ENCODE results near the gene COL26A1. TPM values are rescaled to one million over a fixed set of nuclear protein-coding genes. Genes with fewer than 3 reads are reported as not detected.

COL26A1 gene
- polyA plus RNA-seq, 1 donor from 2014 or later, result 36.6 TPM

GRCh38 chr7:101379302-101379701, 16.6 kb downstream of the COL26A1 start:
- Histone ChIP-seq H3K27me3 (ENCODE audit: insufficient read depth, low read depth, low read length) (no peaks in the 10 kb centered on the region), H3K9ac (ENCODE audit: low read length) (no peak overlapping the region), H3K9me3 (ENCODE audit: low read length) (no peaks in the 10 kb centered on the region), H3K9me2 (ENCODE audit: insufficient read depth, low read length) (no peaks in the 10 kb centered on the region), H4K20me1 (ENCODE audit: insufficient read depth) (no peaks in the 10 kb centered on the region), H3K4me3 (ENCODE audit: low read length) (no peak overlapping the region), H3K36me3 (ENCODE audit: insufficient read depth, low read length) (no peaks in the 10 kb centered on the region), H3K4me2 (ENCODE audit: low read length) (no peak overlapping the region), H2AFZ (ENCODE audit: low read depth, low read length) (no peak overlapping the region), H3K27ac (ENCODE audit: low read length) (no peak overlapping the region), H3K79me2 (replicated peaks; ENCODE audit: insufficient read depth, low read length) (no peaks in the 10 kb centered on the region), H3F3A (ENCODE audit: insufficient read depth, low read length, poor library complexity, severe bottlenecking) (no peaks in the 10 kb centered on the region)
- TF ChIP-seq EZH2 (IDR thresholded peaks at IDR 0.05; ENCODE audit: borderline replicate concordance, insufficient read depth, low read length, poor library complexity, severe bottlenecking) (no peak), RAD21 (conservative IDR thresholded peaks at IDR 0.05) (no peak)

GRCh38 chr7:101381549-101382111, 19.0 kb downstream of the COL26A1 start:
- Histone ChIP-seq H3K27me3 (ENCODE audit: insufficient read depth, low read depth, low read length) (no peaks in the 10 kb centered on the region), H3K4me3 (ENCODE audit: low read length) (no peak overlapping the region), H4K20me1 (ENCODE audit: insufficient read depth) (no peaks in the 10 kb centered on the region), H3K9ac (ENCODE audit: low read length) (no peak overlapping the region), H3K9me3 (ENCODE audit: low read length) (no peaks in the 10 kb centered on the region), H3K4me2 (ENCODE audit: low read length) (no peak overlapping the region), H3K27ac (ENCODE audit: low read length) (no peak overlapping the region), H3K9me2 (ENCODE audit: insufficient read depth, low read length) (no peaks in the 10 kb centered on the region), H3K36me3 (ENCODE audit: insufficient read depth, low read length) (no peaks in the 10 kb centered on the region), H2AFZ (ENCODE audit: low read depth, low read length) (no peak overlapping the region), H3K79me2 (replicated peaks; ENCODE audit: insufficient read depth, low read length) (no peaks in the 10 kb centered on the region), H3F3A (ENCODE audit: insufficient read depth, low read length, poor library complexity, severe bottlenecking) (no peaks in the 10 kb centered on the region)
- TF ChIP-seq SMC3 (conservative IDR thresholded peaks at IDR 0.05; ENCODE audit: poor library complexity) (no peak), EP300 (conservative IDR thresholded peaks at IDR 0.05; ENCODE audit: poor library complexity, severe bottlenecking) (no peak), RAD21 (conservative IDR thresholded peaks at IDR 0.05) (no peak), MXI1 (conservative IDR thresholded peaks at IDR 0.05; ENCODE audit: poor library complexity, severe bottlenecking) (no peak), POLR2AphosphoS5 (IDR thresholded peaks at IDR 0.05) (no peak), REST (IDR thresholded peaks at IDR 0.05; ENCODE audit: borderline replicate concordance) (no peak), CTCF (IDR thresholded peaks at IDR 0.05; ENCODE audit: poor library complexity, severe bottlenecking) (no peak), EZH2 (IDR thresholded peaks at IDR 0.05; ENCODE audit: borderline replicate concordance, insufficient read depth, low read length, poor library complexity, severe bottlenecking) (no peak), TAF1 (IDR thresholded peaks at IDR 0.05; ENCODE audit: low read depth) (no peak)

Measured in neural cell (in vitro differentiated cells).